ENCODE measurements around the gene DCTN2.

DNA sequence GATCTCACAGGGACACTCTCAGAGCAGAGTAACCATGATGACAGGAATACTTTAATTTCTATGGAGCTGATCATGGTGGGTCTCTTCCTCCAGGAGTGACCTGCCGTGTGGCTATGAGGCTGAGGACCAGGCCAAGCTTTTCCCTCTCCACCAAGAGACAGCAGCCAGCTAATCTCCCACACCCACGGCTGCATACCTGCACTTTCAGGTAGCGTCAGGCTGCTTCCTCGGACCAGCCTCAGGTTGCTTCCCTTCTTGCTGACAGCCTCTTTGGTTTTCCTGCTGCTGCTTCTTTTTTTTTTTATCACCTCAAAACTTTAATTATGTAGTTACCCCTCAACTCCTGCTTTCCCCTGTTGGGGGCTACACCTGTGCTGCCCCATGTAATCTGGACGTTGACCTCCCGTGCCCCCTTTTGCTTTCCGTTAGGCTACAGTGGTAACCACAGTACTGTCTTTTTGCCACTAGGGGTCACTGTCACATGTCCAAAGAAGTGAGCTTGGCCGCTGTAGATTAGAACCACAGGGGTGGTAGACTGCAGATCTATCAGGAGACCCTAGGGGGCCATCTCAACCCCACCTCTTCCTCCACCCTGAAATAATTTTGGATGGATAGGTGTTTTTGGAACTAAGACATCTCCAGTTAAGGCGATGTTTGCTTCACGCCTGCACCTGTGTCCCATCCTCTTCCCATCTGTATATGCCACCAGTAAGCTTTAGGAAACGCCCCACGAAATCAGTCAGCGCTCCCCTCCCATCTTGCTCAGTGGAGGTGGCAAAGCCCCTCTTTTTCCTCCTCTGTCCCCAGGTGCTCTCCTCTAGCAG, 36.2 kb upstream of the DCTN2 start:
- TF ChIP-seq, protein P1, sequence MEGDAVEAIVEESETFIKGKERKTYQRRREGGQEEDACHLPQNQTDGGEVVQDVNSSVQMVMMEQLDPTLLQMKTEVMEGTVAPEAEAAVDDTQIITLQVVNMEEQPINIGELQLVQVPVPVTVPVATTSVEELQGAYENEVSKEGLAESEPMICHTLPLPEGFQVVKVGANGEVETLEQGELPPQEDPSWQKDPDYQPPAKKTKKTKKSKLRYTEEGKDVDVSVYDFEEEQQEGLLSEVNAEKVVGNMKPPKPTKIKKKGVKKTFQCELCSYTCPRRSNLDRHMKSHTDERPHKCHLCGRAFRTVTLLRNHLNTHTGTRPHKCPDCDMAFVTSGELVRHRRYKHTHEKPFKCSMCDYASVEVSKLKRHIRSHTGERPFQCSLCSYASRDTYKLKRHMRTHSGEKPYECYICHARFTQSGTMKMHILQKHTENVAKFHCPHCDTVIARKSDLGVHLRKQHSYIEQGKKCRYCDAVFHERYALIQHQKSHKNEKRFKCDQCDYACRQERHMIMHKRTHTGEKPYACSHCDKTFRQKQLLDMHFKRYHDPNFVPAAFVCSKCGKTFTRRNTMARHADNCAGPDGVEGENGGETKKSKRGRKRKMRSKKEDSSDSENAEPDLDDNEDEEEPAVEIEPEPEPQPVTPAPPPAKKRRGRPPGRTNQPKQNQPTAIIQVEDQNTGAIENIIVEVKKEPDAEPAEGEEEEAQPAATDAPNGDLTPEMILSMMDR (IDR thresholded peaks at IDR 0.05), result peak; percentile 91 to 97 (median 94)
- no peak for TF ChIP-seq POLR2A (IDR thresholded peaks at IDR 0.05)

Measured in Peyer's patch (tissue), 4 donors.